ENCODE measurements around the gene TXNRD1. TPM values are rescaled to one million over a fixed set of nuclear protein-coding genes. Genes with fewer than 3 reads are reported as not detected.

The TXNRD1 gene
- total RNA-seq, 1 experiment from 2014 or later: 327 TPM

DNA sequence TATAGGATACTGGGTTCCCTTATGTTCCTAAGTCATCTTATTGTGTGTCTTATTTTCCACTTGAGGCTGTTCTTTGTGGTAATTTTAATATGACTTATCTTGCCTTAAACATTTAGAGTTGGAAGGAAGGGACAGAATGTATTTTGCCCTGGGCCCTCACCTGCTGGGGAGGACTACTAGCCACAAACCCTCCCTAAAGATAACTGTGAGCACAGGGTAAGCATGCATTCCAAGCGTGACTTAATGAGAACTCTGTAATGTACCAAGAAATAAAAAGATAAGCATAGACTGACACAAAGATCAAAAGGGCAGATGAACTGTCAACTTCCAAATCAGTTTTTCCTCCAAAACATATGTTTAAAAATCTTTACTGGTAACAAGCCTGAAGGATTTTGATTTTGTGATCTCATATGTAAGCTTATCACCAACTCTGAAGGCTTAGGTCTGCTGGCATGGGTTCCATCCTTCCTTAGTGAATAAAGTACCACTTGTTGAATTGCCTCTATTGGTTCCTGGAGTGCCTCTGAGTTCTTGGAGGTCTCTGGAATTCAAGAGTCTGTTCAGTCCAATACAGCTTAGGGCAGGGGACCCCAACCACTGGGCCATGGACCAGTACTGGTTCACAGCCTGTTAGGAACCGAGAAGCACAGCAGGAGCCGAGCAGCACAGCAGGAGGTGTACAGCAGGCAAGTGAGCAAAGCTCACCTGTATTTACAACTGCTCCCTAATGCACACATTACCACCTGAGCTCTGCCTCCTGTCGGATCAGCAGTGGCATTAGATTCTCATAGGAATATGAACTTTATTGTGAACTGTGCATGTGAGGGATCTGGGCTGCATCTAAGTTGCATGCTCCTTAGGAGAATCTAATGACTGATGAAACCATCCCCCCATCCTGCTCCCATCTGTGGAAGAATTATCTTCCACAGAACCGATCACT lies 47.8 kb upstream of the TXNRD1 start:
- H3K27ac ChIP-seq (ENCODE audit: low read depth, low read length): no peak overlapping the region
- no peak overlapping the region for H3K4me3 ChIP-seq (replicated peaks in 1 of 2; ENCODE audit: low read depth in 1 of 2, low read length in 2 of 2)
- H3K27me3 ChIP-seq (ENCODE audit: insufficient read depth, low read length): no peaks in the 10 kb centered on the region
- H4K20me1 ChIP-seq (ENCODE audit: insufficient read depth): no peaks in the 10 kb centered on the region
- H3K4me2 ChIP-seq (ENCODE audit: low read length): no peak overlapping the region
- DNase-seq (ENCODE audit: low read depth, low spot score) (no peak), ATAC-seq (no peak)
- intact Hi-C loops (cut with micrococcal nuclease): no loop called here
- H3K9me2 ChIP-seq (ENCODE audit: insufficient read depth): no peaks in the 10 kb centered on the region
- RAD21 ChIA-PET (ENCODE audit: low non-redundant PET in 1 of 2, low total read pairs in 2 of 2, uncharacterized antibody in 2 of 2, unreplicated experiment in 2 of 2): no interaction called here
- TF ChIP-seq RAD21 (IDR thresholded peaks at IDR 0.05; ENCODE audit: low read depth): no peak
- TF ChIP-seq JUND (IDR thresholded peaks at IDR 0.05): no peak
- TF ChIP-seq SRF (IDR thresholded peaks at IDR 0.05; ENCODE audit: low read depth): no peak
- no peak for TF ChIP-seq EZH2phosphoT487 (IDR thresholded peaks at IDR 0.05; ENCODE audit: borderline replicate concordance)
- no peak for TF ChIP-seq EGR1 (IDR thresholded peaks at IDR 0.05; ENCODE audit: low read depth)
- no peak for TF ChIP-seq TCF7L2 (IDR thresholded peaks at IDR 0.05; ENCODE audit: borderline replicate concordance, extremely low read depth, insufficient read depth, insufficient read length)
- TF ChIP-seq, protein P1, sequence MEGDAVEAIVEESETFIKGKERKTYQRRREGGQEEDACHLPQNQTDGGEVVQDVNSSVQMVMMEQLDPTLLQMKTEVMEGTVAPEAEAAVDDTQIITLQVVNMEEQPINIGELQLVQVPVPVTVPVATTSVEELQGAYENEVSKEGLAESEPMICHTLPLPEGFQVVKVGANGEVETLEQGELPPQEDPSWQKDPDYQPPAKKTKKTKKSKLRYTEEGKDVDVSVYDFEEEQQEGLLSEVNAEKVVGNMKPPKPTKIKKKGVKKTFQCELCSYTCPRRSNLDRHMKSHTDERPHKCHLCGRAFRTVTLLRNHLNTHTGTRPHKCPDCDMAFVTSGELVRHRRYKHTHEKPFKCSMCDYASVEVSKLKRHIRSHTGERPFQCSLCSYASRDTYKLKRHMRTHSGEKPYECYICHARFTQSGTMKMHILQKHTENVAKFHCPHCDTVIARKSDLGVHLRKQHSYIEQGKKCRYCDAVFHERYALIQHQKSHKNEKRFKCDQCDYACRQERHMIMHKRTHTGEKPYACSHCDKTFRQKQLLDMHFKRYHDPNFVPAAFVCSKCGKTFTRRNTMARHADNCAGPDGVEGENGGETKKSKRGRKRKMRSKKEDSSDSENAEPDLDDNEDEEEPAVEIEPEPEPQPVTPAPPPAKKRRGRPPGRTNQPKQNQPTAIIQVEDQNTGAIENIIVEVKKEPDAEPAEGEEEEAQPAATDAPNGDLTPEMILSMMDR (IDR thresholded peaks at IDR 0.05 in 2 of 3, conservative IDR thresholded peaks at IDR 0.05 in 1 of 3; ENCODE audit: borderline replicate concordance in 1 of 3, insufficient read depth in 1 of 3, low read depth in 2 of 3, low read length in 2 of 3): no peak
- no peak for TF ChIP-seq ZNF274 (IDR thresholded peaks at IDR 0.05; ENCODE audit: low read depth, low read length)
- CTCF ChIA-PET: no interaction called here
- no peaks in the 10 kb centered on the region for H3K4me1 ChIP-seq (ENCODE audit: control insufficient read depth in 1 of 2, insufficient read depth in 2 of 2, low read length in 2 of 2)
- no peaks in the 10 kb centered on the region for H3K36me3 ChIP-seq (ENCODE audit: control insufficient read depth in 1 of 2, insufficient read depth in 2 of 2, low read length in 2 of 2)
- no peaks in the 10 kb centered on the region for H3K79me2 ChIP-seq (ENCODE audit: insufficient read depth, low read length)
- no TSS peak for BruUV-seq (replicated peaks)
- no peaks in the 10 kb centered on the region for H3K9me3 ChIP-seq (ENCODE audit: control insufficient read depth in 1 of 2, insufficient read depth in 1 of 2, low read depth in 1 of 2, low read length in 2 of 2)
- H2AFZ ChIP-seq (ENCODE audit: low read depth, low read length, poor library complexity, severe bottlenecking): no peak overlapping the region
- POLR2A ChIA-PET: no interaction called here
- H3K9ac ChIP-seq (ENCODE audit: low read length): no peak overlapping the region
